Mesodermal cell (in vitro differentiated cells): ENCODE measurements around the gene MICAL3.

Experiments
- H3K27ac ChIP-seq: 2 replicates; pipeline ENCODE4 v1.7.0; 2013; ENCODE audit warnings: mild to moderate bottlenecking, low read depth, low read length, moderate library complexity; ENCODE audit not compliant: severe bottlenecking
- H3K36me3 ChIP-seq: 2 replicates; pipeline ENCODE4 v1.7.1; 2013; ENCODE audit warnings: mild to moderate bottlenecking, low read length, moderate library complexity; ENCODE audit not compliant: control insufficient read depth, insufficient read depth
- H3K4me1 ChIP-seq: one replicate; pipeline ENCODE4 v1.7.1; 2013; ENCODE audit warnings: mild to moderate bottlenecking, low read length; ENCODE audit not compliant: insufficient read depth, control insufficient read depth, poor library complexity, severe bottlenecking
- H3K4me3 ChIP-seq: 2 replicates; pipeline ENCODE4 v1.7.0; 2013; ENCODE audit warnings: low read length, control low read depth, mild to moderate bottlenecking; ENCODE audit not compliant: insufficient read depth, poor library complexity, severe bottlenecking; ENCODE audit errors: extremely low read depth
- H3K9me3 ChIP-seq: 2 replicates; pipeline ENCODE4 v1.7.1; 2013; ENCODE audit warnings: mild to moderate bottlenecking, low read length, moderate library complexity; ENCODE audit not compliant: control insufficient read depth
- WGBS, 2 experiments: methylation state at CpG; one replicate each; pipeline ENCODE4 v1.1.5; 2013; ENCODE audit warnings: missing lambda C conversion rate in 2 of 2; ENCODE audit not compliant: insufficient coverage in 2 of 2; 5-methylcytosine and 5-hydroxymethylcytosine counted together

MICAL3 gene

GRCh38 chr22:17803609-17804270 lies 220.6 kb downstream of the MICAL3 start:
- WGBS, 2 experiments: 95 to 99% methylated on average over 15 to 16 of the region's 20 CpGs
- no peaks in the 10 kb centered on the region for H3K9me3 ChIP-seq
- peaks cover 8% of the 10 kb centered on the region for H3K4me1 ChIP-seq
- H3K36me3 ChIP-seq: peaks cover 20% of the 10 kb centered on the region
- H3K27ac ChIP-seq: no peak overlapping the region
- H3K4me3 ChIP-seq: no peak overlapping the region

GRCh38 chr22:17802822-17803221 lies 221.5 kb downstream of the MICAL3 start:
- Histone ChIP-seq H3K9me3 (no peaks in the 10 kb centered on the region), H3K4me1 (peaks cover 8% of the 10 kb centered on the region), H3K36me3 (peaks cover 15% of the 10 kb centered on the region), H3K27ac (no peak overlapping the region), H3K4me3 (no peak overlapping the region)
- WGBS, 2 experiments: 84 to 100% methylated on average over 2 of the region's 2 CpGs

GRCh38 chr22:17802411-17802810 lies 221.9 kb downstream of the MICAL3 start:
- no peak overlapping the region for H3K4me3 ChIP-seq

GRCh38 chr22:17797721-17798559 lies 226.4 kb downstream of the MICAL3 start:
- Histone ChIP-seq H3K27ac (no peak overlapping the region), H3K9me3 (no peaks in the 10 kb centered on the region), H3K4me3 (no peak overlapping the region), H3K36me3 (no peaks in the 10 kb centered on the region), H3K4me1 (peaks cover 4% of the 10 kb centered on the region)
- WGBS, 2 experiments: 93 to 94% methylated on average over 20 to 23 of the region's 23 CpGs

More at GRCh38 chr22:17802411-17802810, 221.9 kb downstream of the MICAL3 start:
- Histone ChIP-seq H3K36me3 (peaks cover 15% of the 10 kb centered on the region), H3K9me3 (no peaks in the 10 kb centered on the region), H3K4me1 (peaks cover 8% of the 10 kb centered on the region), H3K27ac (no peak overlapping the region)
- WGBS, 2 experiments: 94 to 96% methylated on average over 8 to 10 of the region's 10 CpGs

GRCh38 chr22:17796695-17797094 lies 227.7 kb downstream of the MICAL3 start:
- Histone ChIP-seq H3K4me1 (peaks cover 4% of the 10 kb centered on the region), H3K9me3 (no peaks in the 10 kb centered on the region), H3K4me3 (no peak overlapping the region), H3K27ac (no peak overlapping the region), H3K36me3 (no peaks in the 10 kb centered on the region)
- 80 to 93% methylated on average over 1 to 2 of the region's 5 CpGs for WGBS, 2 experiments

GRCh38 chr22:17795661-17796548 lies 228.5 kb downstream of the MICAL3 start:
- H3K9me3 ChIP-seq: no peaks in the 10 kb centered on the region
- 92 to 95% methylated on average over 20 to 28 of the region's 32 CpGs for WGBS, 2 experiments
- peaks cover 4% of the 10 kb centered on the region for H3K4me1 ChIP-seq
- no peak overlapping the region for H3K27ac ChIP-seq
- H3K36me3 ChIP-seq: peaks cover under 1% of the 10 kb centered on the region
- H3K4me3 ChIP-seq: no peak overlapping the region

- Histone ChIP-seq H3K27ac (no peak overlapping the region), H3K4me3 (no peak overlapping the region), H3K4me1 (peaks cover 4% of the 10 kb centered on the region), H3K9me3 (no peaks in the 10 kb centered on the region), H3K36me3 (peaks cover 4% of the 10 kb centered on the region)
- 95% methylated on average over 21 of the region's 25 CpGs for WGBS, 2 experiments
Measured at GRCh38 chr22:17794726-17795542, 229.4 kb downstream of the MICAL3 start.

GRCh38 chr22:17792854-17793434 lies 231.4 kb downstream of the MICAL3 start:
- 93 to 94% methylated on average over 19 of the region's 29 CpGs for WGBS, 2 experiments

GRCh38 chr22:17792299-17792698 lies 232.1 kb downstream of the MICAL3 start:
- Histone ChIP-seq H3K9me3 (no peaks in the 10 kb centered on the region), H3K36me3 (peaks cover 10% of the 10 kb centered on the region), H3K4me1 (peaks cover 4% of the 10 kb centered on the region), H3K4me3 (no peak overlapping the region), H3K27ac (no peak overlapping the region)
- 65 to 80% methylated on average over 2 to 5 of the region's 5 CpGs for whole genome bisulfite sequencing, 2 experiments

More at GRCh38 chr22:17792854-17793434, 231.4 kb downstream of the MICAL3 start:
- Histone ChIP-seq H3K9me3 (no peaks in the 10 kb centered on the region), H3K27ac (no peak overlapping the region), H3K4me3 (no peak overlapping the region), H3K4me1 (peaks cover 4% of the 10 kb centered on the region), H3K36me3 (peaks cover 10% of the 10 kb centered on the region)
